Measurements from ENCODE around the gene KIAA1671.

GRCh38 chr22:24995649-24996180, 43.2 kb downstream of the KIAA1671 start:
- no peak for TF ChIP-seq ZNF436 (CRISPR knock-in tag; IDR thresholded peaks at IDR 0.05)
- TF ChIP-seq SP2 (IDR thresholded peaks at IDR 0.05; ENCODE audit: extremely low read depth, low read depth, low read length, poor library complexity, severe bottlenecking): no peak
- TF ChIP-seq ZNF740 (CRISPR knock-in tag; IDR thresholded peaks at IDR 0.05): no peak
- TF ChIP-seq ZNF740 (tag; IDR thresholded peaks at IDR 0.05): no peak
- no peak for TF ChIP-seq TAF1 (IDR thresholded peaks at IDR 0.05; ENCODE audit: control insufficient read depth, extremely low read depth, insufficient read depth, low read length, severe bottlenecking)
- no peak for TF ChIP-seq POLR2AphosphoS5 (IDR thresholded peaks at IDR 0.05; ENCODE audit: control insufficient read depth, insufficient read depth, low read depth, low read length)
- no peak for TF ChIP-seq EZH2 (IDR thresholded peaks at IDR 0.05; ENCODE audit: borderline replicate concordance, low read depth, low read length)
